ENCODE data around the gene SMPD3.

DNA sequence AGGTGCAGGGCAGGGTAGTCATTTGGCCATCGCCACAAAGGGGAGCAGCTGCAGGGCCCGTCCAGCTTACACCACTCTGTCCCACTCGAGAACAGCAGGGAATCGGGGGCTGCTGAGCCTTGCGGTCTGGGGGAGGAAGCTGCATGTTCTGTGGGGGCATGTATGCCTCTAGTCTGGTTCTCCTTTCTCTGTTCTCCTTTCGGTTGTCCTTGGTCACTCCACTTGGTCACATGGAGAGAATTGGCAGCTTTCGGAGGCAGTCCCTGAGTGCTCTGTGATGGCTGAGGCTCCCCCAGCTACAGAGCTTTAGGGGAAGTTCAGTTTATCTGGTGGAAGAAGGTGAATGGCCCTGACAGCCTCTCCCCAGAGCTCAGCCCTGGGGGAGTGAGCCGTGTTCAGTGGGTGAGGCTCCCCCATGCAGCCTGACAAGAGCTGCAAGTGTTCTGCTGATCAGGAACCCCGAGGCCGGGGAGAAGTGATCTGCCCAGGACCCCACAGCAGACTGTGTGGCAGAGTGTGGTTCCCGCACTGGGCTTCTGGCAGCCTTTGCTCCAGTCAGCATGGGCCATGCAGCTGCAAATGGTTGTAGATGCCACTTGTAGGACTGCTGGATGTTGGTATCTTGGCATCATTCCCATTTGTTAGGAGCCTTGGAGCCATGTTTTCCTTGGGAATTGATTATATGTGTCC is 22.3 kb upstream of the SMPD3 start:
- TF ChIP-seq POLR2A (IDR thresholded peaks at IDR 0.05; ENCODE audit: low read length) (no peak), GATA1 (IDR thresholded peaks at IDR 0.05; ENCODE audit: low read depth, low read length) (no peak)

Data from erythroblast (primary cell).